ENCODE measurements around the gene KLHL18.

- TF ChIP-seq CTCF (IDR thresholded peaks at IDR 0.05) (no peak), POLR2AphosphoS5 (IDR thresholded peaks at IDR 0.05; ENCODE audit: low read depth, low read length) (no peak), TCF7L2 (IDR thresholded peaks at IDR 0.05; ENCODE audit: low read depth, low read length) (no peak), SIN3A (IDR thresholded peaks at IDR 0.05; ENCODE audit: borderline replicate concordance, insufficient read depth, low read depth, low read length) (no peak), REST (IDR thresholded peaks at IDR 0.05; ENCODE audit: insufficient read depth in 1 of 2, low read depth in 2 of 2, low read length in 1 of 2) (no peak)
Observed at GRCh38 chr3:47273564-47273963, 9.2 kb upstream of the KLHL18 start.
